NCI-H345 (cell line): ENCODE data around the gene ADCY5.

Experiments used
- DNase-seq: peaks from one replicate; lab custom pipeline; 2025; lab: John Stamatoyannopoulos, UW

ADCY5 gene

GRCh38 chr3:123341871-123342630 lies 106.8 kb downstream of the ADCY5 start:
- DNase-seq: no peak

GRCh38 chr3:123340336-123340735 lies 108.6 kb downstream of the ADCY5 start:
- DNase-seq: no peak

- DNase-seq: no peak
Observed at GRCh38 chr3:123339302-123339701, 109.6 kb downstream of the ADCY5 start.

GRCh38 chr3:123338620-123339061 lies 110.2 kb downstream of the ADCY5 start:
- DNase-seq: no peak

GRCh38 chr3:123337948-123338619 lies 110.8 kb downstream of the ADCY5 start:
- peak; percentile 41 for DNase-seq

- no peak for DNase-seq
Observed at GRCh38 chr3:123337226-123337625, 111.7 kb downstream of the ADCY5 start.

GRCh38 chr3:123336441-123336851 lies 112.4 kb downstream of the ADCY5 start:
- no peak for DNase-seq

- no peak for DNase-seq
Observed at GRCh38 chr3:123336001-123336400, 112.9 kb downstream of the ADCY5 start.

GRCh38 chr3:123335007-123335670 lies 113.8 kb downstream of the ADCY5 start:
- DNase-seq: no peak

GRCh38 chr3:123334056-123334455 lies 114.8 kb downstream of the ADCY5 start:
- DNase-seq: no peak

- DNase-seq: no peak
Observed at GRCh38 chr3:123333401-123333800, 115.5 kb downstream of the ADCY5 start.

GRCh38 chr3:123332124-123332641 lies 116.7 kb downstream of the ADCY5 start:
- no peak for DNase-seq

- DNase-seq: no peak
Observed at GRCh38 chr3:123331651-123332050, 117.2 kb downstream of the ADCY5 start.

- DNase-seq: no peak
Observed at GRCh38 chr3:123331006-123331405, 117.9 kb downstream of the ADCY5 start.

- DNase-seq: no peak
Observed at GRCh38 chr3:123330441-123330991, 118.4 kb downstream of the ADCY5 start.

- DNase-seq: no peak
Observed at GRCh38 chr3:123329636-123330340, 119.1 kb downstream of the ADCY5 start.

- DNase-seq: peak; percentile 57
Observed at GRCh38 chr3:123328851-123329635, 119.8 kb downstream of the ADCY5 start.

GRCh38 chr3:123327956-123328850 lies 120.7 kb downstream of the ADCY5 start:
- DNase-seq: no peak

- no peak for DNase-seq
Observed at GRCh38 chr3:123327480-123327879, 121.4 kb downstream of the ADCY5 start.

- DNase-seq: no peak
Observed at GRCh38 chr3:123326531-123326930, 122.4 kb downstream of the ADCY5 start.
